HEK293T (cell line): ENCODE results near the gene KIF26B.

ENCODE experiments used
- CTCF ChIA-PET: fragments of 350-600 bp; formaldehyde crosslinking; extraction: SDS; loops from one replicate; lab custom pipeline; 2021; ENCODE audit warnings: antibody characterized with exemption, inconsistent platforms; lab: Yijun Ruan, JAX
- POLR2A ChIA-PET: fragments of 350-600 bp; formaldehyde crosslinking; extraction: SDS; loops from one replicate; lab custom pipeline; 2020; ENCODE audit warnings: antibody characterized with exemption, inconsistent platforms; lab: Yijun Ruan, JAX
- DNase-seq: peaks from one replicate; pipeline ENCODE4 v3.0.0; 2012; ENCODE audit warnings: mixed read lengths; ENCODE audit errors: extremely low spot score
- ARNT ChIP-seq: fragments of 450-650 bp; IDR thresholded peaks from 2 replicates; pipeline ENCODE4 v1.6.1; 2017; ENCODE audit warnings: mild to moderate bottlenecking
- BHLHE40 ChIP-seq: fragments of 450-650 bp; IDR thresholded peaks from 2 replicates; pipeline ENCODE4 v1.6.1; 2016; ENCODE audit warnings: mild to moderate bottlenecking, moderate library complexity, borderline replicate concordance
- CTBP1 ChIP-seq: fragments of 450-650 bp; IDR thresholded peaks from 2 replicates; pipeline ENCODE4 v1.6.1; 2016; ENCODE audit warnings: borderline replicate concordance
- ELF4 ChIP-seq: fragments of 450-650 bp; IDR thresholded peaks from 2 replicates; pipeline ENCODE4 v1.6.1; 2017; ENCODE audit warnings: antibody characterized with exemption
- FOXA1 ChIP-seq: fragments of 450-650 bp; IDR thresholded peaks from 2 replicates; pipeline ENCODE4 v1.6.1; 2016; ENCODE audit warnings: mild to moderate bottlenecking
- FOXK2 ChIP-seq: fragments of 450-650 bp; IDR thresholded peaks from 2 replicates; pipeline ENCODE4 v1.6.1; 2016; ENCODE audit warnings: mild to moderate bottlenecking
- FOXM1 ChIP-seq: fragments of 450-650 bp; IDR thresholded peaks from 2 replicates; pipeline ENCODE4 v1.6.1; 2017; ENCODE audit warnings: mild to moderate bottlenecking, borderline replicate concordance
- HDGF ChIP-seq: fragments of 450-650 bp; IDR thresholded peaks from 2 replicates; pipeline ENCODE4 v1.6.1; 2017; ENCODE audit warnings: antibody characterized with exemption, borderline replicate concordance
- L3MBTL2 ChIP-seq: fragments of 450-650 bp; conservative IDR thresholded peaks from 2 replicates; pipeline ENCODE4 v1.6.1; 2016; ENCODE audit warnings: mild to moderate bottlenecking
- LEF1 ChIP-seq: fragments of 450-650 bp; IDR thresholded peaks from 2 replicates; pipeline ENCODE4 v1.6.1; 2017; ENCODE audit warnings: mild to moderate bottlenecking, borderline replicate concordance
- NFRKB ChIP-seq: fragments of 450-650 bp; IDR thresholded peaks from 2 replicates; pipeline ENCODE4 v1.6.1; 2016; ENCODE audit warnings: mild to moderate bottlenecking, moderate library complexity
- SP1 ChIP-seq: fragments of 450-650 bp; IDR thresholded peaks from 2 replicates; pipeline ENCODE4 v1.6.1; 2017
- SUZ12 ChIP-seq: fragments of 450-650 bp; IDR thresholded peaks from 2 replicates; pipeline ENCODE4 v1.6.1; 2016; ENCODE audit warnings: mild to moderate bottlenecking
- TARDBP ChIP-seq: fragments of 450-650 bp; IDR thresholded peaks from 2 replicates; pipeline ENCODE4 v1.6.1; 2016
- ZNF384 ChIP-seq: fragments of 450-650 bp; IDR thresholded peaks from 2 replicates; pipeline ENCODE4 v1.6.1; 2016
- TF ChIP-seq, protein P1 (sequence below): fragments of 450-650 bp; IDR thresholded peaks from 2 replicates; pipeline ENCODE4 v1.6.1; 2016

The KIF26B gene

DNA sequence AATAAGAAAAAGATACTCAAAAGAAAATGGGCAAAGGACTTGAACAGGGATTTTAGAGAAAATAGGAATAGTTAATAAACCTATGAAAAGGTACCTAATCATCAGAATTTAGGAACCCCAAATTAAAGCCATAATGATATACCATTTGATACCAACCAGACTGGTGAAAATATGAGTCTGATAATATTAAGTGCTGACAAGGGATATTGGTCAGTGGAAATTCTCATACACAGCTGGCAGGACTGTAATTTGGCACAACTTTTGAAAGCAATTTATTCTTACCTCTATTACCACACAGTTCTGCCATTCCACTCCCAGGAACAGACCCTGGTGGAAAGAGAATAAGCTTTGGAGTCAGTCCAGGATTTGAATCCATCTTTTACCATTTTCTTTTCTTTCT, 111.3 kb downstream of the KIF26B start:
- no peak for TF ChIP-seq ELF4
- TF ChIP-seq SP1, result no peak
- TF ChIP-seq, protein P1, sequence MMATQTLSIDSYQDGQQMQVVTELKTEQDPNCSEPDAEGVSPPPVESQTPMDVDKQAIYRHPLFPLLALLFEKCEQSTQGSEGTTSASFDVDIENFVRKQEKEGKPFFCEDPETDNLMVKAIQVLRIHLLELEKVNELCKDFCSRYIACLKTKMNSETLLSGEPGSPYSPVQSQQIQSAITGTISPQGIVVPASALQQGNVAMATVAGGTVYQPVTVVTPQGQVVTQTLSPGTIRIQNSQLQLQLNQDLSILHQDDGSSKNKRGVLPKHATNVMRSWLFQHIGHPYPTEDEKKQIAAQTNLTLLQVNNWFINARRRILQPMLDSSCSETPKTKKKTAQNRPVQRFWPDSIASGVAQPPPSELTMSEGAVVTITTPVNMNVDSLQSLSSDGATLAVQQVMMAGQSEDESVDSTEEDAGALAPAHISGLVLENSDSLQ, result no peak
- TF ChIP-seq ZNF384, result no peak
- TF ChIP-seq BHLHE40, result no peak
- no peak for TF ChIP-seq LEF1
- no peak for TF ChIP-seq L3MBTL2
- no peak for TF ChIP-seq TARDBP
- TF ChIP-seq CTBP1, result no peak
- TF ChIP-seq FOXA1, result no peak
- no peak for TF ChIP-seq SUZ12
- no peak for TF ChIP-seq FOXK2
- TF ChIP-seq FOXM1, result no peak
- TF ChIP-seq HDGF, result no peak
- no peak for TF ChIP-seq ARNT
- no peak for TF ChIP-seq NFRKB
- DNase-seq, result no peak
- ChIA-PET CTCF (no interaction called here), POLR2A (no interaction called here)

DNA sequence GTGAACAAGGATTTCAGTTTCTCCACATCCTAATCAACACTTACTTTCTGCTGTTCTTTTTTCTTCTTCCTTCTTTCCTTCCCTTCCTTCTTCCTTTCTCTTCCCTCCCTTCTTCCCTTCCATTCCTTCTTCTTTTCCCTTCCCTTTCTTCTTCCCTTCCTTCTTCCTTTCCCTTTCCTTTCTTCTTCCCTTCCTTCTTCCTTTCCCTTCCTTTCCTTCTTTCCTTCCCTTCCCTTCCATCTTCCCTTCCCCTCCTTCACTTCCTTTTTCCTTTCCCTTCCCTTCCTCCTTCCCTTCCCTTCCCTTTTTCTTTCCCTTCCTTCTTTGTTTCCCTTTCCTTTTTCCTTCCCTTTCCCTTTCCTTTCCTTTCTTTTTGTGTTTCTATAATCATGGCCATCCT, 115.3 kb downstream of the KIF26B start:
- CTCF ChIA-PET, result no interaction called here
- DNase-seq, result no peak
- POLR2A ChIA-PET, result no interaction called here
- TF ChIP-seq ARNT (no peak), FOXM1 (no peak), L3MBTL2 (no peak), ELF4 (no peak), NFRKB (no peak), FOXK2 (no peak), BHLHE40 (no peak), SP1 (no peak), SUZ12 (no peak), ZNF384 (no peak), CTBP1 (no peak), FOXA1 (no peak), HDGF (no peak), LEF1 (no peak), TARDBP (no peak)
- TF ChIP-seq, protein P1, result no peak

DNA sequence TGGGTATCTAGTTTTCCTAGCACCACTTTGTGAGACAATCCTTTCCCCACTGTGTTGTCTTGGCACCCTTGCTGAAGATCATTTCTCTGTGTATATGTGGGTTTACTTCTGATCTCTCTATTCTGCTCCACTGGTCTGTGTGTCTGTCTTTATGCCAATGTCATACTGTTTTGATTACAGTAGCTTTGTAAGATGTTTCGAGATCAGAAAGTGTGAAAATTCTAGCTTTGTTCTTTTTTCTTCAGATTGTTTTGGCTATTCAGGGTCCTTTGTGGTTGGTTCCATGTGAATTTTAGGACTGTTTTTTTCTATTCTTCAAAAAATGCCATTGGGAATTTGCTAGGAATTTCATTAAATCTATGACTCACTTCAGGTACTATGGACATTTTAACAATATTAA, 116.2 kb downstream of the KIF26B start:
- CTCF ChIA-PET, result no interaction called here
- TF ChIP-seq FOXA1 (no peak), LEF1 (no peak), CTBP1 (no peak), ZNF384 (no peak), TARDBP (no peak), ELF4 (no peak)
- POLR2A ChIA-PET, result no interaction called here
- DNase-seq, result no peak

DNA sequence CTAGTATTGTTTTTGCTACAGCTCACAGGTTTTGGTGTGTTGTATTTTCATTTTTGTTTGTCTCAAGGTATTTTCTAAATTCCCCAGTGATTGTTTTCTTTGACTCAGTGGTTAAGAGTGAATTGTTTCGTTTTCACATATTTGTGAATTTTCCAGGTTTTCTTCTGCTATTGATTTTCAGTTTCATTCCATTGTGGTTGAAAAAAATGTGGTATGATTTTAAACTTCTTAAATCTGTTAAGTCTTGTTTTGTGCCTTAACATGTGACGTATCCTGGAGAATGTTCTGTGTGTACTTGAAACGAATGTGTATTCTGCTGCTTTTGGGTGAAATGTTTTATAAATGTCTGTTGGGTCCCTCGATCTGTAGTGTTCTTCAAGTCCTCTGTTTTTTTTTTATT, 117.9 kb downstream of the KIF26B start:
- ChIA-PET CTCF (no interaction called here), POLR2A (no interaction called here)
- no peak for DNase-seq
- TF ChIP-seq FOXK2 (no peak), HDGF (no peak)

DNA sequence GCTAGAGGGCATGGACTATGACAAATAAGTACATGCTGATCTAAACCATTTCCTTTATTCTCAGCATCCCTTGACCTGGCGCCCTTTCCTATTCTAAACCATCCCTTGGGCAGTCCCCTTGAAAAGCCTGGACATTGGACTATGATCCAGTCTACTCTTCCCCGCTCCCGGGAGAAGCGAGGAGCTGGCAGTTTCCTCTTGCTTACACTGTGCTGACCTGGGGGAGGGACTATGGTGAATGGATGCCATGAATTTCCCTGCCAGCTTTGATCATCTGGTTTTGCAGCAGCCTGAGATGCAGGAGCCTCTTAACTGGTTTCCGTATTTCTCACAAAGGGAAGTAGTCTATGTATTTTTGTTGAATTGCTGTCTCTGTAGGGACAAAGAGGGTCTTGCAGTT, 121.7 kb downstream of the KIF26B start:
- CTCF ChIA-PET, result no interaction called here
- POLR2A ChIA-PET, result no interaction called here
- TF ChIP-seq NFRKB (no peak), TARDBP (no peak), SP1 (no peak), ZNF384 (no peak), ELF4 (no peak)
- no peak for DNase-seq

DNA sequence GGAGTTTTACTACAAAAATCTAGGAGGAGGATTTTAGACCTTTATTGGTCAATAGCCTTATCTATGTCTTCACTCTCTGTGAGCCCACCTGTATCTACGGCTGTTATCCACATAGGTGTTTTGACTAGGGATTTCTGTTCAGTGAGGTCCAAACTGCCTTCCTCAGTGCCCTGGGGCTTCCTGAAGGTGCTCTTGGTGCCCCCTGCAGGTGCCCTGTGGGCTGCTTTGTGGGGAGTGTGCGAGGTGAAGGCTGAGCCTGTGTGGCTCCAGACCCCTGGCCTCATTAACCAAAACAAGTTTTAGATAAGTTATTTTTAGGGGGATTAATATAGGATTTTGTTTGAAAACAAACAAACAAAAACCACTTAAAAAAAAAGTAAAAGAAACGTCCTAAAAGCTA, 122.5 kb downstream of the KIF26B start:
- no peak for DNase-seq
- TF ChIP-seq BHLHE40 (no peak), HDGF (no peak), ELF4 (no peak)
- CTCF ChIA-PET, result no interaction called here
- POLR2A ChIA-PET, result no interaction called here

DNA sequence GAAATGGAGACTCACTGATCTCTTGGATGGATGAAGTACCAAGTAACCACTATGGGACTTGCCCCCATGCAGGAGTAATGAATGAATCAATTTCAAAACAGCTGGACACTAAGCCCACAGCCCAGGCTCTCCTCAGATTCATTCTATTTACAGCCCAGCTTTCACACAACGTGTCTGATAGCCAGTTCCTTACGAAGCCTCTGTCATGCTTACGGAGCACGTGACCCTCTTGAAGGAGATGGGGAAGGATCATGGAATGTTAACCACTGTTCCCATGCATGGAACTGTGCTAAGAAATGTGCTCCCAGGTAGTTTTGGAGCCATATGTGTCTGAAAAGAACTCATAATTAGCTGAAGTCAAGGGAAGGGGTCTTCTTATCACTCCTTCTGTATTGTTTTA, 124.1 kb downstream of the KIF26B start:
- TF ChIP-seq TARDBP (no peak), LEF1 (no peak), BHLHE40 (no peak), CTBP1 (no peak), HDGF (no peak), SUZ12 (no peak), ARNT (no peak), SP1 (no peak), ELF4 (no peak), FOXA1 (no peak), L3MBTL2 (no peak), NFRKB (no peak), FOXK2 (no peak), FOXM1 (no peak), ZNF384 (no peak)
- TF ChIP-seq, protein P1, result no peak
- POLR2A ChIA-PET, result no interaction called here
- CTCF ChIA-PET, result no interaction called here
- no peak for DNase-seq
